GM20000 (cell line): ENCODE results near the gene DENND2D.

Experiments used
- DNase-seq: peaks from one replicate; pipeline ENCODE4 v3.0.0; 2012; ENCODE audit warnings: low spot score
- TF ChIP-seq, protein P1 (sequence below): IDR thresholded peaks from 2 replicates; pipeline ENCODE4 v1.5.1; 2012; ENCODE audit warnings: mild to moderate bottlenecking, control low read depth; ENCODE audit errors: extremely low read depth, missing control alignments

DENND2D gene

DNA sequence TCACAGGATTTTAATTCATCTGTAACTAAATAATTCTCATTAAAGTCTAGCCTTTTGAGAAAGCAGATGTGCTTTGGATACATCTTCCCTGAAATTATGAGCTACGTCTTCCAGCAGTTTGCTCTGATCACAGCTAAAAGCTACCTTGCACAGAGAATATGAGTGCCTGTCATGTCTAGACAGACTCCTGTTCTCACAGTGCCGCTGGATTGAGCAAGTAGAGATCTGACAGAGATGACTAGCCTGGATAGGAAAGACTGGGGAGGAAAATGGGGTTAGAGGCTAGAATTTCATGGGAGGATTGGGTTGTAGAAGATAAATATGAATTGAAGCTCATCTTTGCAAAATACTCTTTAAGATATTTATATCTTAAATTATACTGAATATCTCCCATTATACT, 36.3 kb downstream of the DENND2D start:
- DNase-seq = no peak
- TF ChIP-seq, protein P1, sequence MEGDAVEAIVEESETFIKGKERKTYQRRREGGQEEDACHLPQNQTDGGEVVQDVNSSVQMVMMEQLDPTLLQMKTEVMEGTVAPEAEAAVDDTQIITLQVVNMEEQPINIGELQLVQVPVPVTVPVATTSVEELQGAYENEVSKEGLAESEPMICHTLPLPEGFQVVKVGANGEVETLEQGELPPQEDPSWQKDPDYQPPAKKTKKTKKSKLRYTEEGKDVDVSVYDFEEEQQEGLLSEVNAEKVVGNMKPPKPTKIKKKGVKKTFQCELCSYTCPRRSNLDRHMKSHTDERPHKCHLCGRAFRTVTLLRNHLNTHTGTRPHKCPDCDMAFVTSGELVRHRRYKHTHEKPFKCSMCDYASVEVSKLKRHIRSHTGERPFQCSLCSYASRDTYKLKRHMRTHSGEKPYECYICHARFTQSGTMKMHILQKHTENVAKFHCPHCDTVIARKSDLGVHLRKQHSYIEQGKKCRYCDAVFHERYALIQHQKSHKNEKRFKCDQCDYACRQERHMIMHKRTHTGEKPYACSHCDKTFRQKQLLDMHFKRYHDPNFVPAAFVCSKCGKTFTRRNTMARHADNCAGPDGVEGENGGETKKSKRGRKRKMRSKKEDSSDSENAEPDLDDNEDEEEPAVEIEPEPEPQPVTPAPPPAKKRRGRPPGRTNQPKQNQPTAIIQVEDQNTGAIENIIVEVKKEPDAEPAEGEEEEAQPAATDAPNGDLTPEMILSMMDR = no peak

DNA sequence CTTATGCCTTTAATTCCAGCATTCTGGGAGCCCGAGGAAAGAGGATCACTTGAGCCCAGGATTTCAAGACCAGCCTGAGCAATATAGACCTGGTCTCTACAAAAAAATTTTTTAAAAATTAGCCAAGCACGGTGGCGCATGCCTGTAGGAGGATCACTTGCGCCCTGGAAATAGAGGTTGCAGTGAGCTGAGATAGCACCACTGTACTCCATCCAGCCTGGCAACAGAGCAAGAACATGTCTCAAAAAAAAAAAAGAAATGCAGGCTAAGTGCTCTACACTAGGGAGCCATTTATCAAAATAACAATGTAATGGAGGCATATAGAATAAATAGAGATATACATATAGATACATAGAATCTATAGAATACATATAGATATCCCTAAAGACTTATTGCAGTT, 37.1 kb downstream of the DENND2D start:
- no peak for DNase-seq
- TF ChIP-seq, protein P1 = no peak

DNA sequence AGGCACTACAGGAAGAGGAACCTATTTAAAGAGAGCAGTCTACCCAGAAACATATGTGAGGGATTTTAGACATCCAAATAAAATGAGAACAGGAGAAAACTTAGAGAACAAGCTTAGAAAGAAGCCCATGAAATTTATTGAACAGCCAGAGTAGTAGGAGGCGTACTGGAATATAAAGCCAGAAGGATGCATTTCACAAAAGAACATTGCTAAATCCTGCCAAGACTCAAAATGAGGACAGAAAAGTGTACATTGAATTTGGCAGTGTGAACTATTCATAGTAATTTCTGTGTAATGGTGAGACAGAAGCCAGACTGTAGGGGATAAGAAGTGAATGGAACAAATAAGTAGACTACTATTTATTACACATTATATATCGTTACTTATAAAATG, 38.0 kb downstream of the DENND2D start:
- DNase-seq = no peak
- TF ChIP-seq, protein P1 = no peak

DNA sequence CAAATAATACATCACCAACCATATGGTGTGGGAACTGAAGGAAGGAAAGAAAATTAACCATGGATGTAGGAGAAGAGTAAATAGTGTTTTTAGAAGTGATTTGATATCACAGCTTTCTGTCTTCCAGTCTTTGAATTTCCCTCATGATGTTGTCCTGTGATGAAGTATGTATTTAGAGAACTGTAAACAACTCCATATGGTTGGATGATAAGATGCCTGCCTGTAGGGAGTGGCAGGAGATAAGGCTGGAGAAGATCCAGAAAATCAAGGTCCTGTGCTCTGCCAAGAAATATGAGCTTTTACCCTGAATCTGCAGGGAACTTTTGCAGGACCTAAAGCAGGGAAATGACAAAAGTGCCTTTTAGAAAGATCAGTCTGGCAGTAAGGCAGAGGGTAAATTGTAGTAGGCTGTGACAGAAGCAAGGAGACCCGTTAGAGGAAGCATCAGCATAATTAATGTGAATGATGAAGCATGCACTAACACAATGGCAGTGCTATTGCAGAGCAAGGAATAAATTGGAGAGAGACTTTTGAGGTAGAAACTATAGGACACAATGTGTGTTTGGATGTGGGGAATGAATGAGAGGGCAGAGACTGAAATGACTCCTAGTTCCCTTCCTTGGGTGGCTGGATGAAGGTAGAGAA, 38.5 kb downstream of the DENND2D start:
- no peak for DNase-seq
- TF ChIP-seq, protein P1 = no peak

DNA sequence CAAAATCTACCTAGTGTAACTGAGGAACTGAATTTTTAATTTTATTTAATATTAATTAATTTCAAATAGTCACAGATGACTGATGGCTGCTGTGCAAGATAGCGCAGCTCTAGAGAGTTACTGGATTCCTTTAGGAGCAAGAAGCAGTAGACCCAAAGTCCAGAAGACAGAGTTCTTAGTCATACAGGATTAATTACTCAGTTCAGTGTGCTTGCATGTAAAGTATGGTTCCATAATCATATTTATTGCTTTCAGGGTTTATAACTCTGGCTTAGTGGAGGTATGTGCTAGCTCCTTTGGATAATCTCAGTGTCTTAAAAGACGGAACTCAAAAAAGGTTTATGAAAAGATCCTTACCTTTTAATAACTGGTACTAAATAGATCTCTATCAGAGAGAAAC, 43.0 kb downstream of the DENND2D start:
- TF ChIP-seq, protein P1 = no peak
- DNase-seq = no peak

DNA sequence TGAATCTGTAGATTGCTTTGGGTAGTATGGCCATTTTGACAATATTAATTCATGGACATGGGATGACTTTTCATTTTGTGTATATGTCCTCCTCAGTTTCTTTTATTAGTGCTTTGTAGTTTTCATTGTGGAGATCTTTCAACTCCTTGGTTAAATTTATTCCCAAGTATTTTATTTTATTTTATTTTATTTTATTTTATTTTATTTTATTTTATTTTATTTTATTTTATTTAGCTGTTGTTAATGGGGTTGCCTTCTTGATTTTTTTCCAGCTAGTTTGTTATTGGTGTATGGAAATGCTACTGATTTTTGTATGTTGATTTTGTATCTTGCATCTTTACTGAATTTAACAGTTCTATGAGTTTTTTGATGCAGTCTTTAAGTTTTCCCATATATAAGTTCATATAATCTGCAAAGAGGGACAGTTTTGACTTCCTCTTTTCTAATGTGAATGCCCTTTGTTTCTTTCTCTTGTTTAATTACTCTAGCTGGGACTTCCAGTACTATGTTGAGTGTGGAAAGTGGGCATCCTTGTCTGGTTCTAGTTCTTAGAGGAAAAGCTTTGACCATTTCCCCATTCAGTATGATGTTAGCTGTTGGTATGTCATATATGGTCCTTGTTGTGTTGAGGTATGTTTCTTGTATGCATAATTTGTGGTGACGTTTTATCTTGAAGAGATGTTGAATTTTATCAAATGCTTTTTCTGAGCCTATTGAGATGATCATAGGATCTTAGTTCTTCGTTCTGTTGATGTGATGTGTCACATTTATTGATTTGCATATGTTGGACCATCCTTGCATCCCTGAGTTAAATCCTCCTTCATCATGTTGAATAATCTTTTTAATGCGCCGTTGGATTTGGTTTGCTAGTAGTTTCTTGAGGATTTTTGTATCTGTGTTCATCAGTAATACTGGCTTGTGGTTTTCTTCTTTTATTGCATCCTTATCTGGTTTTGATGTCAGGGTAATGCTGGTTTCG, 46.1 kb downstream of the DENND2D start:
- no peak for DNase-seq
- TF ChIP-seq, protein P1 = no peak

DNA sequence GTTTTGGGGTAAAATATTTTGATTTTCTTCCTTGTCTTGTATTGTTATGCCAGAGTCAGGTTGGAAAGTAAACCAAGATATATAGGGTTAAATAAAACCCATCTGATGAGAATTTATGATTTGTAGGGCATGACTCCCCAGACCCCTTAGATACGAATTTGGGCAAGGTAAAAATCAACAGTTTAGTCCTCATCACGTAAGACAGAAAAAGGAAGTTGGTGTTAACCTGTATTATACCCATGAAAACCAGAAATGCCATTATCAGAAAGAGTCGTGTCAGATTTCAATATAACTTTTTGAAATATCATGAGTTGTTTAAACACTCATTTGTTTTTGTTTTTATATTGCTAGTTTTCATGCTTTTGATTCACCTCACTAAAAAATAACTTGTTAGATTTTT, 48.6 kb downstream of the DENND2D start:
- DNase-seq = no peak
- TF ChIP-seq, protein P1 = no peak
